ENCODE results near the gene ANXA2.

The ANXA2 gene

GRCh38 chr15:60369696-60370095 is 28.1 kb downstream of the ANXA2 start:
- no peak for DNase-seq (ENCODE audit: low read depth)

GRCh38 chr15:60364612-60364924 is 33.2 kb downstream of the ANXA2 start:
- no peak for DNase-seq (ENCODE audit: low read depth)

GRCh38 chr15:60363903-60364611 is 33.7 kb downstream of the ANXA2 start:
- no peak for DNase-seq (ENCODE audit: low read depth)

DNA sequence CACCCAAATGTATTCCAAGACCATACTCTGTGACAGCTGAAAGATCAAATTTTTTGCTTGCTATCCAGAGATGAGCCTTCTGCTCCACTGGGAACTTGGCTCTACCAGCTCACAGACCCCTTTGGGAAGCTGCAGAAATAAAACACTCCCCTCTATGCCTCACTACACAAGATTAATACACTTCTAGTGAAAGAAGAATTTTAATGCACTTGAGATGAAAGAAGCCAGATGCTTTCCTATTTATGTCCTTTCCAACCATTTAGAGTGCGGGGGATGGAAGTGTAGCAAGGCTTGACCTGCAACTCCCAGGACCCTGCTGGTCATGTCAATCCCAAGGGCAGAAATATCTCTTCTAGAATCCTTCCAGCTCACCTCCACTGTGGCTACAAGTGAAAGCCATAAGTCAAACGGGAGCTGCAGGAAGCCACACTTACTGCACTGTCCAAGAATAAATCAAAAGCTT is 34.7 kb downstream of the ANXA2 start:
- no peak for DNase-seq (ENCODE audit: low read depth)

- peak; percentile 22 for DNase-seq (ENCODE audit: low read depth)
Observed at GRCh38 chr15:60362321-60363086, 35.3 kb downstream of the ANXA2 start.

- peak; percentile 19 for DNase-seq (ENCODE audit: low read depth)
Observed at GRCh38 chr15:60359738-60360137, 38.0 kb downstream of the ANXA2 start.

DNA sequence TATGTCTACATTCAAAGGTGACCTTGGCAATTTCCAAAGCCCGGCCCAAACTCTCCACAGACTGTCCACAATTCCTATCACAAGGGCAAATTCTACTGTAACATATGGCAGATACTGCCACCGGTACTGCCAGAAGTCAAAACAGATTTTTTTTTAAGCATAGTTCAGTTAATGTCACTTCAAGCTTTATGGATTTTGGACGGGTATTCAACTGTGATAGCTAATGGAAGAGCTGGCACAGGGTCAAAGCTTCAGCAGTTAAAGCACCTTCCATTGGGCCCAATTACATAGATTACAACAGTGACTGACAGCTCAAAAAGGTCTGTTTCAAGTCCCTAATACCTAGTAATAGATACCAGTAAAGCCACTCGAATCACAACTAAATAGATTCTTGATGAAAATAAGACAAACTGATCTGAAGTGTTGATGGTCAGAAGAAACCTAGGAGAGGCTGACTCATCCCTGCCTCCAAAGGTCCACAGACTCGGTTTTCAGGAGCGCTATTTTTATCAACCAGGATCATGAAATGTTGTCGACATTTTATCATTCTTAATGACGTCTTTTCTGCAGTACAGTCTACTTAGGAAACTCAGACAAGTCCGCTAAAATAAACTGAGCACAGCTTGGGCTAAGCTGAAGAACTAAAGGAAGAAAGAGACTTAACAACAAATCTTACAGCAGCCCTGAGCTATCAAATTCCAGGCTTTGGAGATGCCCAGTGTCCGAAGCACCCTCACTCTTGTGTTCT is 38.7 kb downstream of the ANXA2 start:
- DNase-seq (ENCODE audit: low read depth): no peak

DNA sequence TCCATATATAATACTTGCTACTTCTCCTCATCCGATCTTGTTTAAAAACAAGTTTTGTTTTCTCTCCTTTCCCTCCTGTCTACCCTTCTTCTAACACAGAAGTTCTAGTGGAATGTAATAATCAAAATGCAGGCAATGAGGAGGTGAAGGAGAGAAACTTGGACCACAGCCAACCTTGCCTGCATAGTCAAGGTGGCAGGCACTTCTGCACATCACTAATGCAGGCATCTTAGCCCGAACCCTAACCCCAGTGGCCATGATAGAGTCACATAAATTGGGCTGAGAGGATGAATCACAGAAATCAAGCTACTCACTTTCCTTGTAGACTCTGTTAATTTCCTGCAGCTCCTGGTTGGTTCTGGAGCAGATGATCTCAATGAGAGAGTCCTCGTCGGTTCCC is 41.0 kb downstream of the ANXA2 start:
- DNase-seq (ENCODE audit: low read depth): no peak

- no peak for DNase-seq (ENCODE audit: low read depth)
Observed at GRCh38 chr15:60355148-60355857, 42.5 kb downstream of the ANXA2 start.

DNA sequence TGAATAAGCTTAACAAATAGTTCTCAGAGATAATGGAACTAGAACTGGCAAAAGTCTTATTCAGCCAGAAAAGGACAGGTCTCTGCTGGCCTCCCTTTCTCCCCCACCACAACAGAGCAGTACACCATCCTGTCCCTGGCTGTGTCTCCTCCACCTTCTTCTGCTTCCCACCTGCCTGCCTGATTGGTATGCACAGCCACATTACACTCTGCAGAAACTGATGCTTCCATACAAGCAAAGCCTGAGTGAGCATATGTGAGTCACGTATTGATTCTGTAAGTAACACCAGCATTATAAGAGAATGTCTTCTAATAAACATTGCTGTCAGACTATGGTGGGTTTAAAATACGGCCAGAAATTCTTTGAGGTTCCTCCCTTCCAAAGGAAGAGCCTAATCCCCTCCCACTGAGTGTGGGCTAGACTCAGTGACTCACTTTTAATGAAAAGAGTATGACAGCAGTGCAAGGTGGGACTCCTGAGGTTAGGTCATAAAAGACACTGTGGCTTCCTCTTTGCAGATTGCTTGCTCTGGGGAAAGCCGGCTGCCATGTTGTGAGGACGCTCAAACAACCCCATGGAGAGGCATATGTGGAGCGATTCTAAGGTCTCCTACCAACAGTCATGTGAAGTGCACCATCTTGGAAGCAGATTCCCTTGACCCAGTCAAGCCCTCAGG is 44.4 kb downstream of the ANXA2 start:
- no peak for DNase-seq (ENCODE audit: low read depth)

DNA sequence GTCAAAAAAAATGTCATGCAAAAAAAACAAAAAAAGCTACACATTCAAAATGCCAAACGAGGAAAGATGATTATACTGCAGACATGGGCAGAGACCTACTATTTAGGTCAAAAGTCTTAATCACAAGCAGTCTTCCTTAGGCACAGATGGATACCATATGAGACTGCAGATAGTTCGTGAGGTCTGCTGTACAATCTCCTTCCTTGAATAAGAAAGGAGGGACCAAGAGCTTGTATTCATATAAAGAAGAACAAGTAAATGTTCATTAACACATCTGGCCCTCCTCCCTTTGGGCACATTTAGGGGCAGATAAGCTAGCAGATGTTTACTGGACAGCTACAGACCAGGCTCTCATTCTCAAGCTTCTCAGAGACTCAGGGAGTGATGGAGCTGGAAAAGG is 45.3 kb downstream of the ANXA2 start:
- DNase-seq (ENCODE audit: low read depth): no peak

GRCh38 chr15:60351066-60351465 is 46.7 kb downstream of the ANXA2 start:
- DNase-seq (ENCODE audit: low read depth): no peak

GRCh38 chr15:60350108-60350507 is 47.7 kb downstream of the ANXA2 start:
- no peak for DNase-seq (ENCODE audit: low read depth)

DNA sequence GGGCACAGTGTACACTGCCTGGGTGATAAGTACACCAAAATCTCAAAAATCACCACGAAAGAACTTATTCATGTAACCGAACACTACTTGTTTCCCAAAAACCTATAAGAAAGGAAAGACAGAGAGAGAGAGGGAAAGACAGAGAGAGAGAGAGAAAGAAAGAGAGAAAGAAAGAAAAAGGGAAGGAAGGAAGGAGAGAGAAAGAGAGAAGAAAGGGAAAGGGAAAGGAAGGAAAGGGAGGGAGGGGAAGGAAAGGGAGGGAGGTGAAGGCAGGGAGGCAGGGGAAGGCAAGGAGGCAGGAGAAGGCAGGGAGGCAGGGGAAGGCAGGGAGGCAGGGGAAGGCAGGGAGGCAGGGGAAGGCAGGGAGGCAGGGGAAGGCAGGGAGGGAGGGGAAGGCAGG is 48.2 kb downstream of the ANXA2 start:
- DNase-seq (ENCODE audit: low read depth): no peak

- DNase-seq (ENCODE audit: low read depth): no peak
Observed at GRCh38 chr15:60347480-60348049, 50.2 kb downstream of the ANXA2 start.

DNA sequence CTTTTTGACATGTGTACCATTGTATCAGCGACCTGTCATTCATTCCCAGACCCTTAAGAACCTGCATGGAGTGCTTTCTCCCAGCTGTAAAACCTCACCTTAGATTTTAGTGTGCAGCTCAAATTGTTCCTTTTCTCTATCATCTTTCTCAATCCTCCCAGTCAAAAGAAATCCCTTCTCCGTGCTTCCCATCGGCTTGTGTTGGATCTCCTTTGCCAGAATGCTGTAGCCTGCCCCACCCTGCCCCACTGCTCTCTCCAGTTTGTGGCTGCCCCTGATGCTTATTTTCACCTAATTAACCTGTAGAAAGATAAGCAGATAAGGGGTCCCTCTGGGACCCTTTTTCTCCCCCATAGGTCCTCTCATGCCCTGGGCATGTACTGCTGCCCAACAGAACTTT is 51.1 kb downstream of the ANXA2 start:
- DNase-seq (ENCODE audit: low read depth): no peak

- DNase-seq (ENCODE audit: low read depth): no peak
Observed at GRCh38 chr15:60346077-60346476, 51.7 kb downstream of the ANXA2 start.

DNA sequence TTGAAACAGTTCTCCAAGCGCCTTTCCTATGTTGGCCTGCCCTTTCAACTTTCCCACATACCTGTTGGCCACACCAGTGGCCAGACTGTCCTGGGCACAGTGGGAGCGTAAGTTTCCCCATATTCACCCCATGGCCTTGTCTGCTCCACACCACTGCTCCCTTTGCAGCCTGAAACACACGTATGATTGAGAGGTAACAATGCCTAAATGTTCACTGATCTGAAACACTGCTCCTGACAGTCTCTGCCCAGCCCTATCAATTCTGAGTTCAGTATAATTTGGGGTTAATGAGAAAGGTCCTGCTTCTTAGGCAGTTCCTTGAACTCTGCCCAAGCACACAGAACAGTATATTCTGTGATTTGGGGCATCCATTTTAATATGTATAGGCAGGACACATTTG is 52.2 kb downstream of the ANXA2 start:
- no peak for DNase-seq (ENCODE audit: low read depth)

DNA sequence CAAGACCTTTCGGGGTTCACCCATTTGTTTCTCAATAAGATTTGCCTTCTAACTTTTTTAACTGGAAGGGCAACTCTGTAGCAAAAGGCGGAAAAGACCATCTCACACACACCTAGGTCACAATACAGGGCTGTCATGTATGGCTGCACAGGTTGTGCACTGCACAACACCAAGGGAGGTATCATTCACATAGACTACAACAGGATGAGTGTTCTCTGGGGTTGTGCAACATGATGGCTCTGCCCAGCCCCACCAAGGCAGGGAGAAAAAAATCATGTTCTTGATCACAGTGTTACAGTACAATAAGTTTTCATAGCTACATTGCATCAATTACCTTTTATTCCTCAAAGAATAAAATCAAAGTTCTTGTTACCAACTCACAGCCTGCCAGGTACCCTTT is 52.8 kb downstream of the ANXA2 start:
- DNase-seq (ENCODE audit: low read depth): no peak

DNA sequence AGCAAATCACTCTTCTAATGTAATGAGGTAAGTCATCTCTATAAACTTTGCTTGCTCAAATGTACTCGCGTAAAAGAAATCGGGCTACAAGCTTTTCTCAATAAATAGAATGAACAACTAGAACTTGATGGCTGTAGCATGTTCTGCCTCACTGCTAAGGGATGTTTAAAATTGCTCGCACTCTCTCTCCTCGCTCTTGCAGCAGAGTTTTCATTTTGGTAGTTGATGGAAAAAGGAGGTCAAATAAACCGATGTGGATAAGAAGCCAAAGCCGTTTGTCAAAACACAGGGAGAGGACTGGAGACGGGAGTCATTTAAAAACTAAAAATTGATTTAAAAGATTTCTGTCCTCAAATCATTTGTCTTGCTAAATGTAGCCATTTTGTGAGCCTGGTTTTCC is 53.3 kb downstream of the ANXA2 start:
- no peak for DNase-seq (ENCODE audit: low read depth)

DNA sequence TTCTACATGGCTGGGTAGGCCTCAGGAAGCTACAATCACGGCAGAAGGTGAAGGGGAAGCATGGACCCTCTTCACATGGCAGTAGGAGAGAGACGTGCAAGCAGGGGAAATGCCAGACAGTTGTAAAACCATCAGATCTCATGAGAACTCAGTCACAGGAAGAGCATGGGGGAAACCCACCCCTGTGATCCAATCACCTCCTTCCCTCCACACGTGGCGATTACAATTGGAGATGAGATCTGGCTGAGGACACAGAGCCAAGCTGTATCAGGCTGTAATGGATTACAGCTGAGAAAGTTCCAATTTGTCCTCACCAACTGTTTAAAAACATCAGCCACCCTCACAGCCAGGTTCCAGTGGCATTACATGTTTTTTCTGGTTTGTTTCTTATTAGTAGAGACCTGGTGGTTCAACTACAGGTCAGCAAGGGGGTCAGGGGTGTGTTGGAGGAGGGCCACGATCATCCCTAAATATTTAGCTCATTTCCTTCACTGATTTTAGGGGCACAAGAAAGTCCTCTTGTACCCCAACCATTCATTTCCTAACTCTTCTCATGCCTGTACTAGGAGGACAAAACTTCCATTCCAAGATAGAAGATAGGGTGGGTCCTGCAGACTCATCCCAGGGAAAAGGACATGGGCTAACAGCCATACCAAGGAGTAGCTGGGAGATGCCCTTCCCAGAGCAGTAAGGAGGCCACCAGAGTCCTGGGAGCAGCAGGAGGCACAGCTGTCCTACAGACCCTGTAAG is 54.4 kb downstream of the ANXA2 start:
- DNase-seq (ENCODE audit: low read depth): no peak

Data from activated T-cell treated with anti-CD3 and anti-CD28 coated beads for 48 hours (primary cell).